Non-pigmented ciliary epithelial cell (primary cell): Measurements from ENCODE around the gene ABCC8.
A peak's percentile ranks its signal among the peaks of the same experiment; 100 is the strongest.

Experiments
- DNase-seq: peaks from one replicate; pipeline ENCODE4 v3.0.0-alpha.2; 2010; ENCODE audit warnings: low read depth

ABCC8 gene

GRCh38 chr11:17351172-17351509 lies 125.5 kb downstream of the ABCC8 start:
- no peak for DNase-seq

GRCh38 chr11:17350455-17351171 lies 126.0 kb downstream of the ABCC8 start:
- DNase-seq, result no peak

DNA sequence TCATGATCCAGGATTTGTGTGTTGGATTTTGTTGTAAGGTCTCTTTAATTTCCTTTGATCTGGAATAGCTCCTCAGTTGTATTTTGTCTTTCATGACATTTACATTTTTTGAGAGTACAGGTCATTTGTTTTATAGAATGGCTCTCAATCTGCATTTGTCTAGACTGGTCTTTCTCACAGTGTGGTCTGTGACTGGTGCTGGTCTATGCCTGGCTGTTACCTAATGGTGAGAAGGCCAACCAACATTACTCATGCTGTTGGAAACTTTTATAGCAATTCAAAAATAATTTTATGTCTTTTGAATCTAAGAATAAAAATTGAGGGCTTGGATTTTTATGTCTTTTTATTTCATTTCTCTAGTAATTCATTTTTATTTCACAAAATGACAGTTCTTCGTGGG lies 129.0 kb downstream of the ABCC8 start:
- no peak for DNase-seq

GRCh38 chr11:17343907-17344306 lies 132.7 kb downstream of the ABCC8 start:
- peak; percentile 78 for DNase-seq

GRCh38 chr11:17343257-17343656 lies 133.4 kb downstream of the ABCC8 start:
- no peak for DNase-seq
